ENCODE results near the gene YIF1A. TPM values are rescaled to one million over a fixed set of nuclear protein-coding genes. Genes with fewer than 3 reads are reported as not detected.

YIF1A gene
- total and polyA plus RNA-seq, 2 of the 4 experiments (the other 2 are of a cell fraction) = 128 to 207 TPM

GRCh38 chr11:66337103-66337899, 48.4 kb upstream of the YIF1A start:
- peak; percentile 5; the same call in 1 of the 2 replicates for ATAC-seq (ENCODE audit: low read depth)
- Histone ChIP-seq H3K4me3 (ENCODE audit: insufficient read depth, low read depth, low read length) (no peak overlapping the region), H3K4me1 (ENCODE audit: control insufficient read depth, insufficient read depth, low read length) (peaks cover 23% of the 10 kb centered on the region), H2AK9ac (replicated peaks; ENCODE audit: low read depth, low read length, poor library complexity) (peak overlapping the region; percentile 10), H3K27me3 (ENCODE audit: control insufficient read depth, insufficient read depth, low read length) (no peaks in the 10 kb centered on the region), H4K20me1 (ENCODE audit: insufficient read depth, low read length) (peaks cover 21% of the 10 kb centered on the region), H3K27ac (ENCODE audit: insufficient read depth, low read length) (peak overlapping the region; percentile 15), H2AFZ (replicated peaks; ENCODE audit: low read length, poor library complexity) (peak overlapping the region; percentile 83), H4K91ac (ENCODE audit: insufficient read depth, low read depth, low read length) (peak overlapping the region; percentile 4; the same call in 1 of the 2 replicates), H3K36me3 (ENCODE audit: control insufficient read depth, insufficient read depth, low read length) (peaks cover 40% of the 10 kb centered on the region), H2BK120ac (ENCODE audit: low read depth, low read length) (peak overlapping the region; percentile 37), H4K8ac (ENCODE audit: low read depth in 2 of 2, low read length in 2 of 2) (peak overlapping the region in 1 of 2 experiments; percentile 36; a peak in 1 of 4 replicates), H2BK5ac (ENCODE audit: low read depth, low read length, poor library complexity, severe bottlenecking) (peak overlapping the region; percentile 36), H3K9ac (ENCODE audit: low read depth, low read length) (no peak overlapping the region), H2AK5ac (ENCODE audit: low read depth, low read length) (peak overlapping the region; percentile 72), H3K18ac (ENCODE audit: low read depth, low read length) (no peak overlapping the region), H3K56ac (ENCODE audit: extremely low read depth, insufficient read depth, low read length) (no peak overlapping the region), H4K5ac (ENCODE audit: low read depth, low read length) (no peak overlapping the region), H3K79me1 (ENCODE audit: low read depth in 1 of 2, low read length in 2 of 2) (peaks cover 15 to 53% of the 10 kb centered on the region in 2 experiments; a peak in 3 of 4 replicates), H3K9me1 (ENCODE audit: insufficient read depth, low read length) (no peaks in the 10 kb centered on the region), H3K14ac (replicated peaks; ENCODE audit: low read depth, low read length) (no peak overlapping the region), H3K23ac (ENCODE audit: low read depth, low read length) (no peak overlapping the region), H3K4me2 (ENCODE audit: low read depth, low read length) (no peak overlapping the region), H3K4ac (ENCODE audit: low read depth, low read length) (peak overlapping the region; percentile 29), H2BK20ac (ENCODE audit: low read depth, low read length) (peak overlapping the region; percentile 20; the same call in 1 of the 2 replicates), H2BK15ac (ENCODE audit: low read depth, low read length) (no peak overlapping the region; the same call in 2 of the 3 replicates), H3K9me3 (ENCODE audit: control insufficient read depth, insufficient read depth, low read length) (no peaks in the 10 kb centered on the region)
- intact Hi-C loops (cut with micrococcal nuclease) = no loop called here
- WGBS, 2 experiments (ENCODE audit: extremely low coverage in 2 of 2, insufficient read length in 1 of 2) = 29% methylated on average over 8 of the region's 18 CpGs; no CpG with 5 or more reads in 1 of the 2 experiments
- DNase-seq = peak; percentile 56
- POLR2A ChIA-PET (ENCODE audit: unreplicated experiment) = interaction anchor here (0.9 to 1.7 kb wide), 2 partner anchors 20 to 25 kb away, joined by 5 to 6 read pairs; no protein-coding TSS in a partner anchor
- in situ Hi-C loops (cut with MboI; ENCODE audit: low sequenced_read_pairs) = no loop called here
- dilution Hi-C loops (cut with HindIII; ENCODE audit: low sequenced_read_pairs, unreplicated experiment) = no loop called here
- CTCF ChIA-PET = interaction anchor here (0.7 kb wide), 1 partner anchor 25 kb away, joined by 3 read pairs; no protein-coding TSS in a partner anchor
- BruUV-seq (replicated peaks) = no TSS peak
- TF ChIP-seq MAZ (IDR thresholded peaks at IDR 0.05; ENCODE audit: borderline replicate concordance, low read depth, low read length) (no peak), MXI1 (IDR thresholded peaks at IDR 0.05; ENCODE audit: borderline replicate concordance, low read depth, low read length) (no peak), CEBPB (IDR thresholded peaks at IDR 0.05; ENCODE audit: low read depth, low read length) (no peak), BHLHE40 (IDR thresholded peaks at IDR 0.05; ENCODE audit: low read depth, low read length) (no peak), USF2 (IDR thresholded peaks at IDR 0.05; ENCODE audit: low read depth, low read length) (no peak), POLR2A (IDR thresholded peaks at IDR 0.05; ENCODE audit: low read depth, low read length) (no peak), CTCF (conservative IDR thresholded peaks at IDR 0.05; ENCODE audit: low read depth, low read length) (no peak), RCOR1 (IDR thresholded peaks at IDR 0.05; ENCODE audit: insufficient replicate concordance, low read length) (no peak), ELK1 (IDR thresholded peaks at IDR 0.05; ENCODE audit: borderline replicate concordance, low read depth, low read length) (no peak), FOS (IDR thresholded peaks at IDR 0.05; ENCODE audit: low read depth, low read length) (no peak), RFX5 (IDR thresholded peaks at IDR 0.05; ENCODE audit: low read depth, low read length) (no peak), CHD1 (IDR thresholded peaks at IDR 0.05; ENCODE audit: low read depth, low read length) (no peak), RAD21 (IDR thresholded peaks at IDR 0.05; ENCODE audit: low read length) (no peak), SMC3 (IDR thresholded peaks at IDR 0.05; ENCODE audit: low read depth, low read length) (no peak)
